Fibroblast of villous mesenchyme (primary cell): ENCODE results near the gene CHD6. TPM values are rescaled to one million over a fixed set of nuclear protein-coding genes. Genes with fewer than 3 reads are reported as not detected.
A peak's percentile ranks its signal among the peaks of the same experiment; 100 is the strongest.

Experiments
- DNase-seq: peaks from one replicate; pipeline ENCODE4 v3.0.0-alpha.2; 2010; ENCODE audit warnings: low read depth
- H3K4me3 ChIP-seq: 2 replicates; pipeline ENCODE4 v1.5.1; 2011; ENCODE audit warnings: low read depth, mild to moderate bottlenecking, low read length
- total RNA-seq: library from RNA; depleted of rRNA; stranded (reverse); fragments of >200 nt; gene quantifications from 2 replicates; pipeline ENCODE4 v1.2.3, GENCODE V29; 2012
- TF ChIP-seq, protein P1 (sequence below): IDR thresholded peaks from 2 replicates; pipeline ENCODE4 v1.5.1; 2012; ENCODE audit warnings: low read depth, mild to moderate bottlenecking, low read length; ENCODE audit not compliant: insufficient read depth

Gene CHD6
- total RNA-seq, 1 donor: 33.2 TPM

DNA sequence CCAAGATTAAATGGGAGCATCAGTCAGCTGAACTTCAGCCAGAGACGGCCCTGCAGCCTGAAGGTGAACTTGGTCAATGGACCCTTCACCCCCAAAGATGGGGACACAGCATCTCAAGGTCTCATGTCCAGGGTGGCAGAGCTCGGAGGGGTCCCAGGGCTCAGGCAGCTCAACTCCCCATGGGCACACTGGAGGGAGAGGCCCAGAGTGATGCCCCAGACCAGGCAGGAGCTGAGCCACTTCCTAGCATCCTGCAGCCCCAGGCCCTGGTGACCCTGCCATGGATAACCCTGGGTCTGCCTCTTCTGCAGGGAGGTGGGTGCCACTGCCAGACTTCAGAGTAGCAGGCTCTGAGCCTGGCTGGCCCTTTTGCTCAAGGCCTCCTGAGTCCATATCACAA, 224.1 kb downstream of the CHD6 start:
- TF ChIP-seq, protein P1, sequence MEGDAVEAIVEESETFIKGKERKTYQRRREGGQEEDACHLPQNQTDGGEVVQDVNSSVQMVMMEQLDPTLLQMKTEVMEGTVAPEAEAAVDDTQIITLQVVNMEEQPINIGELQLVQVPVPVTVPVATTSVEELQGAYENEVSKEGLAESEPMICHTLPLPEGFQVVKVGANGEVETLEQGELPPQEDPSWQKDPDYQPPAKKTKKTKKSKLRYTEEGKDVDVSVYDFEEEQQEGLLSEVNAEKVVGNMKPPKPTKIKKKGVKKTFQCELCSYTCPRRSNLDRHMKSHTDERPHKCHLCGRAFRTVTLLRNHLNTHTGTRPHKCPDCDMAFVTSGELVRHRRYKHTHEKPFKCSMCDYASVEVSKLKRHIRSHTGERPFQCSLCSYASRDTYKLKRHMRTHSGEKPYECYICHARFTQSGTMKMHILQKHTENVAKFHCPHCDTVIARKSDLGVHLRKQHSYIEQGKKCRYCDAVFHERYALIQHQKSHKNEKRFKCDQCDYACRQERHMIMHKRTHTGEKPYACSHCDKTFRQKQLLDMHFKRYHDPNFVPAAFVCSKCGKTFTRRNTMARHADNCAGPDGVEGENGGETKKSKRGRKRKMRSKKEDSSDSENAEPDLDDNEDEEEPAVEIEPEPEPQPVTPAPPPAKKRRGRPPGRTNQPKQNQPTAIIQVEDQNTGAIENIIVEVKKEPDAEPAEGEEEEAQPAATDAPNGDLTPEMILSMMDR: no peak
- DNase-seq: no peak

DNA sequence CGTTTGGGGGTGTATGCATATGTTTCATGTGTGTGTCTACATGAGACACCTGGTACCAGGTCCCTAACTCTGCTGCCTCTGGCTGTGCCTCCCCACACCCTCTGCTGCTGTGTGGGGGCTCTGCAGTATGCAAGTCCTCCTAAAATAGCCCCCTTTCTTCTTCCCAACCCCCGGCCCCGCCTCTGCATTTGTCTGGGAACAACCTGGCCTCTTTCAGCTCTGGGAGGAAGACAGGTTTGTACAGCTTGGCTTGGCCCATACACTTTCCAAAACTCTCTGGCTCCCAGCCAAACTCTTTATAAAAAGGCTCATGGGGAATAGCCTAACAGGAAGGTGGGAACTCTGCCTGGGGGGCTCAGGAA, 224.5 kb downstream of the CHD6 start:
- H3K4me3 ChIP-seq: no peak overlapping the region
- TF ChIP-seq, protein P1: no peak
- DNase-seq: no peak

More for the DNA sequence above, 224.1 kb downstream of the CHD6 start:
- no peak overlapping the region for H3K4me3 ChIP-seq

DNA sequence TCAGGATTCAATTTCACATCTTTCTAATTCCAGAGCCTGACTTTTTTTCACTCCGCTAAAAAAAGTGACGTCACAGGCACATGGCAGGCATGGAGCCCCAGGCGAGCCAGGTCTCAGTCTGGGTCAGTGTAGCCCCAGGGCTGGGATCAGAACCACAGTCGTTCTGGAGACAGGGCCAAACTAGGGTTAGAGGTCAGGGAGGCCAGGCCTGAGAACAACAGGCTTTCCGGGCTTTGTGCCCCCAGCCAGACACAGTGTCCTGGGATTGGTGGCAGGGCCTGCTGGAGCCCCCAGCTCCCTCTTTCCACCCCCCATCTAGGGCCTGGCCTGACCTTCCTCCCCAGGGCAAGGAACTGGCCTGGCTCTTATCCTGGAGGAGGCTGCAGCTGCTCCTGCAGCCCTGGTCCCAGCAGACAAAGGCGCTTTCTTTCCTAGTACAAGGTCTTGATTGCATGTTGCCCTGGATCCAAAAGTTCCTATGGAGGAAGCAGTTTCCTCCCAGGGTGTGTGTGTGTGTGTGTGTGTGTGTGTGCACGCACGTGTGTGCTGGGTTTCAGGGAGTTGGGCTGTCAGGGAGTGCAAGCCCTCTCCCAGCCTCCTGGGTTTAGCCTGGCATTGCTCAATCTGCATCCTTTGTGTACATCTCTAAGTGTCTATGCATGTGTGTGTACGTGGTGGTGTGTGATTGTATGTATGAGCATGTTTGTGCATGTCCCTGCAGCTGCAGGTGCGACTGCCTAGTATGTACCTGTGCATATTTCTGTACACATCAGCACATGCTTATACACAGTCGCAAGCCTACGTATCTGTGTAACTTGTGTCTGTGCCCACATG, 225.1 kb downstream of the CHD6 start:
- TF ChIP-seq, protein P1: no peak
- no peak overlapping the region for H3K4me3 ChIP-seq
- peak; percentile 25 for DNase-seq

DNA sequence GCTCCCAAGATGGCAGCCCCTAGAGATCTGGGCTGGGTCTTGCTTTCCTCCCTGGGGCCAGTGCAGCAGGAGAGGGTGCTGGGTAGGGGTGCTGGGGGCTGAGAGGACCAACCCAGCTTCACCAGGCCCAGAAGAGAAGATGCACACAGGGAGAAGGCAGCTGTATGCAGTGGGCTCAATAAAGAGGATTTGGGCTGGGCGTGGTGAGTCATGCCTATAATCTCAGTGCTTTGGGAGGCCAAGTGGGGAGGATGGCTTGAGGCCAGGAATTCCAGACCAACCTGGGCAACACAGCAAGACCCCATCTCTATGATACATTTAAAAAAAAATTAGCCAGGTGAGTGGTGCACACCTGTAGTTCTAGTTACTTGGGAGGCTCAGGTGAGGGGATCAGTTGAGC, 225.9 kb downstream of the CHD6 start:
- no peak for DNase-seq
- TF ChIP-seq, protein P1: no peak
- H3K4me3 ChIP-seq: no peak overlapping the region

DNA sequence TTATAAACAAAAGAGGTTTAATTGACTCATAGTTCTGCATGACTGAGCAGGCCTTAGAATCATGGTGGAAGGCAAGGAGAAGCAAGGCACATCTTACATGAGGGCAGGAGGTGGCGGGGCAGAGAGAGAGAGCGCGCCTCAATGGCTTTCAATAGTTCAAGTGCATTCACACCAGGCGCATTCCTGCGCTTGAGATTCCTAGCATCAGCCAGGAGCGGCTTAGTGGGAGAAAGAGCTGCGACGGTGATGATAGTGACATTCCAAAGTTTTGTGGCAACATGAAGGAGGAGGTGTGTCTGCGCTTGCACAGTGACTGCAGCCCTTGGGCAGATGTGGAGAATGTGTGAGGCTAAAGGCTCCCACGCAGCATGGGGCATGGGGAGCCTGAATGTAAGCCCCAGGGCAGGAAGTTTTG, 226.6 kb downstream of the CHD6 start:
- TF ChIP-seq, protein P1: no peak
- no peak for DNase-seq
- no peak overlapping the region for H3K4me3 ChIP-seq

DNA sequence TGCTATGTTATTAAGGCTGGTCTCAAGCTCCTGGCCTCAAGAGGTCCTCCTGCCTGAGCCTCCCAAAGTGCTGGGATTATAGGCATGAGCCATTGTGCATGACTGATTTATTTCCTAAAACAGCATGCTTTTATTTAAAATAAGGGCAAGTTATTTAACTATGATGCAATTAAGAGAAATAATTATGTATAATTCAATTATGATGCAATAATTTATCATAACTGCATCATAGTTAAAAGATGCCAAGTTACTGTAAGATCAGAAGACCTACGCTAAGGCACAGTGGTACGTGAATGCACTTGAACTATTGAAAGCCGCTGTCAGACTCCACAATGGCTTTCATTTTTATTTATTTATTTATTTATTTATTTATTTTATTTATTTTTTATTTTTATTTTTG, 227.3 kb downstream of the CHD6 start:
- TF ChIP-seq, protein P1: no peak
- H3K4me3 ChIP-seq: no peak overlapping the region
- DNase-seq: no peak

DNA sequence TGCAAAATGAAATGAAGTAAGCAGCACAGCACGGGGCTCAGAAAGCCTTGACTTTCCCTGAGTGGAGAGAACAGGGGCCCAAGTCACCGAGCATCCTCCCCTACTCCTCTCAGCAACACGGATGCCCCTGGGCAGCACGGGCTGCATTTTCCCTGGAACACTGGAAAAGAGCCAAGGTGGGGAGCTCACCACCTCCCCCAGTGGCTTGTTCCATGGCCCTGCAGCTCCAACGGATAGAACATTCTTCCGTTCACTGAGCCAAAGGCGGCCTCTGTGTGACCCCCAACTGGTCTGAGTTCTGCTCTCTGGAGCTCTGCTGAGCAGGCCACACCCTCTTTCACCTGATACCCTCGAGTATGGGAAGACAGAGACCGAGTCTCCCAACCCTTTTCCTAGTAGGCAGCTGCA, 230.7 kb downstream of the CHD6 start:
- TF ChIP-seq, protein P1: no peak
- H3K4me3 ChIP-seq: no peak overlapping the region
- DNase-seq: no peak
